GM12873 (cell line): ENCODE measurements around the gene L3HYPDH.

ENCODE experiments used
- CTCF ChIP-seq: IDR thresholded peaks from 2 replicates; pipeline ENCODE4 v1.5.1; 2012; ENCODE audit warnings: low read depth, mild to moderate bottlenecking, moderate library complexity, low read length, control low read depth; ENCODE audit not compliant: insufficient read depth; ENCODE audit errors: missing control alignments

Gene L3HYPDH

GRCh38 chr14:59478540-59478939 lies 5.7 kb downstream of the L3HYPDH start:
- TF ChIP-seq CTCF, result no peak

- TF ChIP-seq CTCF, result no peak
Measured at GRCh38 chr14:59475709-59476108, 8.5 kb downstream of the L3HYPDH start.

GRCh38 chr14:59474172-59474571 lies 10.0 kb downstream of the L3HYPDH start:
- no peak for TF ChIP-seq CTCF

- TF ChIP-seq CTCF, result no peak
Measured at GRCh38 chr14:59465316-59466135, 18.7 kb downstream of the L3HYPDH start, which contains the start of gene GPR135. Gene GPR135 (minus strand): TSS chr14:59465380. CDS start chr14:59465226, 154 bp downstream.

- no peak for TF ChIP-seq CTCF
Measured at GRCh38 chr14:59464486-59465315, 19.5 kb downstream of the L3HYPDH start.

- no peak for TF ChIP-seq CTCF
Measured at GRCh38 chr14:59463787-59464485, 20.3 kb downstream of the L3HYPDH start.

- TF ChIP-seq CTCF, result no peak
Measured at GRCh38 chr14:59461891-59462290, 22.3 kb downstream of the L3HYPDH start.
